ENCODE data around the gene CDH20.

DNA sequence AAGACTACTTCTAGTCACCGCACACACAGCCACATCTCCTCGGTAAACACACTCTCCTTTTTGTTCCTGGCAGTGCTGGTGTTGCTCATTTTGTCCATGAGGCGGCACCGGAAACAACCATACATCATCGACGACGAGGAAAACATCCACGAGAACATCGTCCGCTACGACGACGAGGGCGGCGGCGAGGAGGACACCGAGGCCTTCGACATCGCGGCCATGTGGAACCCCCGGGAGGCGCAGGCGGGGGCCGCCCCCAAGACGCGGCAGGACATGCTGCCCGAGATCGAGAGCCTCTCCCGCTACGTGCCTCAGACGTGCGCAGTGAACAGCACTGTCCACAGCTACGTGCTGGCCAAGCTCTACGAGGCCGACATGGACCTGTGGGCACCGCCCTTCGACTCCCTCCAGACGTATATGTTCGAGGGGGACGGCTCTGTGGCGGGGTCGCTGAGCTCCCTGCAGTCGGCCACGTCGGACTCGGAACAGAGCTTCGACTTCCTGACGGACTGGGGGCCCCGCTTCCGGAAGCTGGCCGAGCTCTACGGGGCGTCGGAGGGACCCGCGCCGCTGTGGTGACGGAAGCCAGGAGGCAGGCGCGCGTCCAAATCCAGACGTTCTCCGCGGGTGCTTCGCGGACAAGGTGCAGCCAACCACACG is 221.0 kb downstream of the CDH20 start:
- TF ChIP-seq, protein P1, sequence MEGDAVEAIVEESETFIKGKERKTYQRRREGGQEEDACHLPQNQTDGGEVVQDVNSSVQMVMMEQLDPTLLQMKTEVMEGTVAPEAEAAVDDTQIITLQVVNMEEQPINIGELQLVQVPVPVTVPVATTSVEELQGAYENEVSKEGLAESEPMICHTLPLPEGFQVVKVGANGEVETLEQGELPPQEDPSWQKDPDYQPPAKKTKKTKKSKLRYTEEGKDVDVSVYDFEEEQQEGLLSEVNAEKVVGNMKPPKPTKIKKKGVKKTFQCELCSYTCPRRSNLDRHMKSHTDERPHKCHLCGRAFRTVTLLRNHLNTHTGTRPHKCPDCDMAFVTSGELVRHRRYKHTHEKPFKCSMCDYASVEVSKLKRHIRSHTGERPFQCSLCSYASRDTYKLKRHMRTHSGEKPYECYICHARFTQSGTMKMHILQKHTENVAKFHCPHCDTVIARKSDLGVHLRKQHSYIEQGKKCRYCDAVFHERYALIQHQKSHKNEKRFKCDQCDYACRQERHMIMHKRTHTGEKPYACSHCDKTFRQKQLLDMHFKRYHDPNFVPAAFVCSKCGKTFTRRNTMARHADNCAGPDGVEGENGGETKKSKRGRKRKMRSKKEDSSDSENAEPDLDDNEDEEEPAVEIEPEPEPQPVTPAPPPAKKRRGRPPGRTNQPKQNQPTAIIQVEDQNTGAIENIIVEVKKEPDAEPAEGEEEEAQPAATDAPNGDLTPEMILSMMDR (IDR thresholded peaks at IDR 0.05), result no peak
- TF ChIP-seq POLR2A (IDR thresholded peaks at IDR 0.05) (no peak), POLR2AphosphoS5 (IDR thresholded peaks at IDR 0.05; ENCODE audit: insufficient read depth in 1 of 2, low read depth in 1 of 2) (no peak)

Measured in vagina (tissue), 2 donors.